IPS-NIHi11 (cell line): ENCODE results near the gene PHACTR3.

Experiments
- DNase-seq: peaks from one replicate; pipeline ENCODE4 v3.0.0; 2012; ENCODE audit warnings: mixed read lengths, low spot score

PHACTR3 gene

DNA sequence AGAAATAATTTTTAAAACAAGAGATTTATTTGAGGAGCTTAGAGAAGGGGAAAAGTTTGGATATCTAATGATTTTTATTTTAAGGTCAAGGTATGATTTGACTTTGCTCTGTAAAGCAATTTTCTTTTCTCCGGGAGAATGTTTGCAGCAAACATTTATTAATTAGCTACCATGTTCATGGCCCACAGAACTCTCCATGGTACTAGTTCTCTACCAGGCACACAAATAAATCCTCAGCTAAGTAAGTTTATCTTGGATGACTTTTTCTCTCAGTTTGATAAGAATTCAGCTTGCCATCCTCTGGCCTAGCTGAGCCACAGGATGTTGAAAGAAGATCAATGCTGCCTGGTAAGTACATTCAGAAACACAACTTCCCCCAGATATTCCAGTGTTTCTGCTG is 94.3 kb downstream of the PHACTR3 start:
- DNase-seq, result no peak

DNA sequence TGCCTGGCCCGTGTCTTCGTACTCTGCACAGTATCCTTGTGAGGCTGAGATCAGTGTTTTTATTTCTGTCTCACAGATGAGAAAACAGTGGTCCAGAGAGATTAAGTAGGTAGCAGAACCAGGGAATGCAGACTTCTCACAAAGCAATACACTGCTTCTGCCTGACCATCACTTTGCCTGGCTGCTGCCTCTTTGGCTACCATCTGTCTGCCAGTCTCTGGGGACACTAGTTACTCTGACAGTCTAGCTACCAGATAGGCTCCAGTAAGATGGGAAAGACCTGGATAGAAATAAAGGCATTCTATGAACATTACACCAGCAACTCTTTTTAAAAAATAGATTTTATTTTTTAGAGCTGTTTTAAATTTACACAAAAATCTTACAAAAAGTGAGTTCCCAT is 96.9 kb downstream of the PHACTR3 start:
- DNase-seq, result no peak

DNA sequence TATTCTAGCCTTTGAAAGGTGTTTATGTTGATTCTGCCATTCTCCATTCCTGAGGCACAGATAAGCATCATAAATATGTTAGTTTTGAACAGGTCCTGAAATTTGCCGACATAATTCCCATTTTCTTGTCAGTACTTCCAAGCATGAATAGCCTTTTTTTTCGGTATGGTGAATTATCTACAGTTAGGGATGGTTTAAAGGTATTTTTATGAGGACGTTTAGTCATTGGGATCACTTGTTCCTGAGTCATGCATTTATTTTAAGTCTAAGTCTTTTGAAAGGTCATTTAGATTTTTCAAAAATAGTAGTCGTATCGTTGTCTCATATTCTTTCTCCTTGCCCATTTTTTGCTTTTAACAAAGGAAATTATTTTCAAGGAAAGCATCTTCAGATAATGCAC is 98.7 kb downstream of the PHACTR3 start:
- no peak for DNase-seq

DNA sequence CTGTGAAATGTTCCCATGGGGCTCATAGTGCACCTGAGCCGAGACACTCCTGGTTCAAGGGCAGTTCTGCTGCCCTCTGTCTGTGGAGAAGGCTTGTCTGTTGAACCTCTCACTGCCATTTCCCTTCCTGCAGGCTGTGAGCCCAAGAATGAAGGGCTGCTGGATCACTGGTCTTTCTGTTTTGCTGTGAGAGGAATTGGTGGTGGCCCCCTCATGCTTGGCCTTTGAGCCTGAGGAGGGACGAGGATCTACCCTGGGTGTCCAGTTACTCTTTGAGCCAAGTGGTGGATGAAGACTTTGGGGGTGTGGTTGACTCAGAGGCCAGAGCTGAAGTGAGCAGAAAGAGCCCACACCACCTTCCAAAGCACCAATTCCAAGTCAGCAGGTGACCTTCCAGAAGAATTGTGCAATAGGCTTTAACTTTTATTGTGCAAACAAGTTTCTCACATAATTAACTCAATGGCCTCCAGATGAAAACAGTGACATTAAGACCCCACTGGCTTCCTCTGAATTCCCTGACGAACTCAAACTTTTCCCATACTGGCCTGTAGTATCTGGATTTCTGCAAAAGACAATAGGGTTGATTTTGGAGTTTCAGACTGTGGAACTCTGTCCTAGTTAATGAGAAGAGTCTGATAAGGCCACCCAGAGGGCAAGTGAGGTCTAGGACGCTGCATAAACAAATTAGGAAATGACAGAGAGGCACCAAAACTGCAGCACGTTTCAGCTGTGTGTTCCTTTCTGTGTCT is 101.5 kb downstream of the PHACTR3 start:
- peak; percentile 26 for DNase-seq

DNA sequence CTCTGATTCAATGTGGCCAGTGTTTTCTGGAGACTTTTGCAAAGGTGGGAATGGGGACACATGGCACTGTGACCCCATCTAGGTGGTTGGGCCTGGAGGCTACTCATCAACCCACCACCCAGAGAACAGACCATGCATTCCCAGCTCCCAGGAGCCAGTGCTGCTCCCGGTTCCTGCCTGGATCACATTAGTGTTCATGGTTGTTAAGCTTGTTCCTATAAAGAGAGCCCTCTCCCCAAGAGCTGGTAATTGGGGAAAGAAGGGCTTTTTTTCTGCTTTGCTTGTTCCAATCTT is 102.0 kb downstream of the PHACTR3 start:
- DNase-seq, result no peak

DNA sequence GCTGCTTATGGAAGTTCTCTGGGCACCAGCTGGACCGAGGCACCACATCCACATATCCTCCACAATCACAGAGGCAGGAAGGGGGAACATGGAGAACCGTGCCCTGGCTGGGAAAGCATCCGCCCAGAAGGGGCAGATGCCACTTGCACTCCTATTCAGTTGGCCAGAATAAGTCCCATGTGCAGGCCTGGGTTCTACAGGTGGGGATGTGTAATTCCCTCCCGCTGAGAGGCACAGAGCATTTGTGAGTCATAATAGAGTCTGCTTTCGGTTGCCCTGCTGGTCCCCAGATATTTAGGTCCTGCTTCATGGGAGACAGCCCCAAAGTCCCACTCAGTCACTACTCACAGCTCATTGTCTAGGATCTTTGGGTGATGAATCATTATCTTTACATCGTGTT is 104.0 kb downstream of the PHACTR3 start:
- no peak for DNase-seq

DNA sequence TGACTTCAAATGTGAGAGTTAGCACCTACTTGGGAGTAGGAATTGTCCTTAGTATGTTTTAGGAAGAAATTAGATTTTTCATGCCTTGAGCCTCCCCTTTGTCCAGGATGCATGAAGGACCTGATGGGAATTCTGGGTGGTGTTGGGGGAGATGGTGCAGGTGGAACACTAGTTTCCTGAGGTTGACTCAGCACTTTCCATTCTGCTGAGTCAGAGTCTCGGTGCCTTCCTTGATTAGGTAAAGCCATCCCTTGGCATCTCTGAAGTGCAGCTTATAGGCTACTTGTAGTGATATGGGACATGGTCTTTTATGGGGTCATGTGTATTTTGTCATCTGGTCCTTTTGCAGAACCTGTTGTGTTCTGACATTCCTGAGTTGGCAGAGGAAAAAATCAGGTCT is 105.3 kb downstream of the PHACTR3 start:
- DNase-seq, result no peak

DNA sequence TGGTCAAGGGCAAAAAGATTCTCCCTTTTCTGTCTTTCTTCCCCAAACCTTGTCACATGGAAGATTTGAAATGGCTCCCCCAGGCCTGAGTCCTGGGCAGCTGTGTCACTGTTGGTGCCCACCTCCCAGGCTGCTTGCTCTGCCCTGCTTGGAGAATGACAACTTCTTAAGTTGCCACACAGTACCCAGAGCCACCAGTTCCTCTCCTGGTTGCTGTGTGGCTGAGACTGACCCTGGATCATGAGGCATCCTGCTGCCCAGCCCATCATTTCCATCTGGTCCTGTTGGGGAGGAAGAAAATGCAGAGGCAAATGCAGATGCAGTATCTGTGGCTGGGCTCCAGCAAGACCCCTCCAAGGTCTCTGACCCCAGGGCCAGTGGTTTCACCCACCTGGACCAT is 113.7 kb downstream of the PHACTR3 start:
- no peak for DNase-seq

DNA sequence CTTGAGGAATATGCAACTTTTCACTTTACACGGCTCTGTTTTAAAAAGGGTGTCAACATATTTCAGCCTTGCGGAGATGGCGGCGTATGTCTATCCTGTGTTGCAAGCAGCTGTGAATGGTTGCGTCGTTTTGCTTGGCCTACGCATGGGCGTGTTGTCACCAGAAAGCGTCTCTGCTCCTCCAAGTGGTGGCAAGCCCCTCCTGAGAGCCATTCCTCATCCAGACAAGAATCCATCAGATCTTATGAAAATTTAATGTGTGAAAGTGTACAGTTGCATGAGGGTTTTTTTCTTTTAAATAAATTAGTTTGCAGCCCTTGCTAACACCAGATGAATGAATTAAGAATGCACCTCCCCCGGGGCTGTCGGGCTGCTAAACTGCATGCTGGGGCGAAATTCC is 114.4 kb downstream of the PHACTR3 start:
- no peak for DNase-seq

DNA sequence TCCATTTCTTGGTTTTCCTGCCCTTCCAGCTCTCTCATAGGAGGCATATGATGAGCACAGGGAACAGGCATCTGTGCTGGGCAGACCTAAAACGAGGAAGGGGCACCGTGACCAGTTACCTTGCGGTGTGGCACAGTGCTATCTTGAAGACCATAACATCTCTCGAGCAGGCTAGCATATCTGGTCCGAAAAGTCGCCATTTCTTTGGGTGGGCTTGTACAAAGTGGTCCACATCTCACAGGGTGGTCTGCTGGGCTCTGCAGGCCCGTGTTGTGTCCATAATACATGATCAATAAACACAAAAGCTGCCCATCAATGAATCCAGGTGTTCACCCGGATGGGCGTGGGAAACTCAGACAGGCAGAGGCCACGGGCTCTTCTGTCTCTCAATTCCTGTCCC is 115.7 kb downstream of the PHACTR3 start:
- DNase-seq, result no peak

DNA sequence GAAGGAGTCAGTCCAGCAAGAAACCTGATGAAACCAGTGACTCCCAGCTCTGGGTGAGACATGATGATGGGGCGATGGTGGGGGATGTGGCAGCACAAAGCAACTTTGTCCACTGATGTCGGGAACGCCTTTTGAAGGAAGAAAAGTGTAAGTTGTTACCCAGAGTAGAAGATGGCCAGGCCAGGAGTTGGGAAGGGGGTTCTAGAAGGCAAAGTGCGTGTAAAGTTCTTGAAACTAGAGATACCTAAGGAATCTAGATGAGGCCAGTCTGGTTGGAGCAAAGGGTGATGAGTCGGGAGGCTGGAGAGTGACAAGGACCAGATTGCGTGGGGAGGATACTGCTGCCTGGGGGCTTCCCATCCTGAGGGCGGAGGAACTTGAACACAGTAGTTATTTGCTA is 117.0 kb downstream of the PHACTR3 start:
- no peak for DNase-seq

DNA sequence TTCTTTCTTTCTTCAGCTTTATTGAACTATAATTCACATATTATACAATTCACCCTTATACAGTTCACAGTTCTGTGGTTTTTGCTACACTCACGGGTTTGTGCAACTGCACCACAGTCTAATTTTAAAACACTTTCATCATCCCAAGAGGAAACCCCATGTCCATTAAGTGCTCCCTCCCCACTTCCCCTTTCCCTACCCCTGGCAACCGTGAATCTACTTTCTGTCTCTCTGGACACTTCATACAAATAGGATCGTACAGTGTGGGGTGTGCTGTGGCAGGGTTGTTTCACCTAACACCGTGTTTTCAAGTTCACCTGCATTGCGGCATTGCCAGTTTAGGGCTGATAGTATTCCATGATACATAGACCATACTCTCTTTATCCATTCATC is 118.8 kb downstream of the PHACTR3 start:
- no peak for DNase-seq

DNA sequence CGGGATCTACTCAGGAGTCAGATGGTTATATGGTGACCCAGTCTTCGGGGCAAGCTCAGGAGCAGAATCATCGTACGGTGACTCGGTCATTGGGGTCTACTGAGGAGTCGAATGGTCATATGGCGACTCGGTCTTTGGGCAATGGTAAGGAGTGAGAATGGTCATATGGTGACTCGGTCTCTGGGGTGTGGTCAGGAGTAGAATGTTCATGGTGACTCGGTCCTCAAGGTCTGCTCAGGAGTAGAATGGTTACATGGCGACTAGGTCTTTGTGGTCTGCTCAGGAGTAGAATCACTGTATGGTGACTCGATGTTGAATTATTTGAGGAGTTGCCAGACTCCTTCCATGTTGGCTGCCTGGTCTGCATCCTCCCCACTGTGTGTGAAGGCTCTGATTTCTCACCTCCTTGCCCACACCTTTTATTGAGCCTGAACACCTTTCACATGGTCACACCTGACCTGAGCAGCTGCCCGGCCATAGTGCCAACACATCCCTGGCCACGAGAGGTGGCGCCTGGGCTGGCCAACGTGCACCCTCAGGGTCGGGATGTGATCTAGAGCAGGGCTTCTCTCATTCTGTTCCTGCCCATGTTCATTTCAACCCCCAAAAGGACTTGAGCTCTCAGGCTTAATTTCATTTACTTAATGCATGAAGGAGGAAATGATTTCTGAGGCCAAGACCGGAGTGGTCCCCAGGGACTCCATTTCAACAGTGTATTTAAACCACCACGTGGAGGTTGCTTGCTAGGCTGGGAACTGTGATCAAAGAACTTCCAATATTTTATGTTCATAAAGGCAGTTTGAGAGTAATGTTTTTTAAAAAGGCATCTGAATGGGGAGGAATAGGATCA is 119.5 kb downstream of the PHACTR3 start:
- DNase-seq, result no peak

DNA sequence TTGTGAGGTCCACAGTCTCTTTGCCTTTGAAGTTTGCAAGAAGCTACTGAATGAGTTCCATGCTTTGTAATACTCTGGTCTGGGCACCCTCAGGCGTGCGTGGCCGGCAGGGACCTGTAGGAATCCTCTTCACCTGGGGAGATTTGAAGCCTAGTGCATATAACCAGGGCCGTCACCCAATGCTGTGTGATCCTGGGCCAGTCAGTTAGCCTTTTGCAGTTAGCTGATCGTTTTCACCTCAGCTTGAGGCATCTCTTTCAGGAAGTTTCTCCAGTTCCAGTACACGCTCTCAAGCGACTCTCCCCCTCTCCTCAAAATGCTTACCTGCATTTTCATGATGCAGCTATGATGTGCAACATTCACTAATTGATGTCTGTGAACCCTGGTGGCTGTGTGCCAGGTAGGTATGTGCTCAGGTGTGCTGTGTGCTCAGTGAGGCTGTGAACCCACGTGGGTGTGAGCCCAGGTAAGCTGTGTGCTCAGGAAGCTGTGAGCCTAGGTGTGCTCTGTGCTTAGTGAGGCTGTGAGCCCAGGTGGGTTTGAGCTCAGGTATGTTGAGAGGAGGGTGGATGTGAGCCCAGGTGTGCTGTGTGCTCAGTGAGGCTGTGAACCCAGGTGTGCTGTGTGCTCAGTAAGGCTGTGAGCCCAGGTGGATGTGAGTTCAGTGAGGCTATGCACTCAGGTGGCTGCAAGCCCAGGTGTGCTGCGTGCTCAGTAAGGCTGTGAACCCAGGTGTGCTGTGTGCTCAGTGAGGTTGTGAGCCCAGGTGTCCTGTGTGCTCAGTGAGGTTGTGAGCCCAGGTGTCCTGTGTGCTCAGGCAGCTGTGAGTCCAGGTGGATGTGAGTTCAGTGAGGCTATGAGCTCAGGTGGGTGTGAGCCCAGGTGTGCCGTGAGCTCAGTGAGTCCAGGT is 120.4 kb downstream of the PHACTR3 start:
- no peak for DNase-seq

DNA sequence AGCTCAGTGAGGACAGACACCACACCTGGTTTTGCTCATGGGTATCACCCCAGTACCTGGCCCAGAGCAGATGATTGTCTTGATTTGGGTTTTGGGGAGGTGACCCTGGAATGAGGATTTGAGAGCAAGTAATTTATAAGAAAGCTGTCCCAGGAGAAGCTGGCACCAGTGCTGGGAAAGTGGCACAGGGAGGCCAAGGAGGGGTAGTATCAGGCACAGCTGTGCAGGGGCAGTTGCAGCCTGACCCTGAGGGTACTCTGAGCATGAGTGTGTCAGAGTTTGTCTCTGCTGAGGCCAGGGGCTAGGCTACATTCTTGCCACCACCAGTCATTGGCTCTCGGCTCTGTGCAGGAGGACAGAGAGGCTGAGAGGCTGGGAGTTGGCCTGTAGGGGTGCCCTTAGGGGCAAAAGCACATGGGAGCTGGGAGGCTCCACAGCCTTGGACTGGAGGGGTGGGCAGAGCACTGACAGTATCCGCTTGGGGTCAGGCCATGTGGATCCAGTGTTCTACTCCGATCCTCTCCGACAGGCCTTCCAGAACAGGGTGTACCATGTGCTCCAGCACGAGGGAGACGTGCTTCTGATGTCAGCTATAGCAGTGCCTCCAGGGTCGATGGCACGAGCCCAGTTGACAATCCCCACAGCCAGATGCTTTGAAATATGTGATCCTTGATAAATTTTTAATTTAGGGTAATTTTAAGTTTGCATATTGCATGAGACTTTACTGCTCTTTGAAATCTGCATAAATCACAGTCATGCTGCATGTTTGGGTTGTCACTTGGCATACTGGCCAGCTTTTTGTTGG is 121.3 kb downstream of the PHACTR3 start:
- no peak for DNase-seq

DNA sequence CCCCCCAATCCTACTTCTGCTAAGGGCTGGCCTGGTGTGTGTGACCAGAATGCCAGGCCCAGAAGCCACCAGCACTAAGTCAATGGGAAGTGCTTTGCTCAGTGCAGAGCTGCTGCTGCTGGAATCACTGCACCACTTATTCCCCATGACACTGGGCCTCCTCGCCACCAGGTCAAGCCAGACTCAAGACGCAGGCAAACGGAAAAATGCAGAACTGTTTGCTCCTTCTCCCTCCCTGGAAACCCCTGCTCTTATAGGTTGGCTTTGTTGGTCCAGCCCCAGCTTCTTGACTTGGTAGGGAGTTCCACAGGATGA is 121.9 kb downstream of the PHACTR3 start:
- DNase-seq, result no peak

DNA sequence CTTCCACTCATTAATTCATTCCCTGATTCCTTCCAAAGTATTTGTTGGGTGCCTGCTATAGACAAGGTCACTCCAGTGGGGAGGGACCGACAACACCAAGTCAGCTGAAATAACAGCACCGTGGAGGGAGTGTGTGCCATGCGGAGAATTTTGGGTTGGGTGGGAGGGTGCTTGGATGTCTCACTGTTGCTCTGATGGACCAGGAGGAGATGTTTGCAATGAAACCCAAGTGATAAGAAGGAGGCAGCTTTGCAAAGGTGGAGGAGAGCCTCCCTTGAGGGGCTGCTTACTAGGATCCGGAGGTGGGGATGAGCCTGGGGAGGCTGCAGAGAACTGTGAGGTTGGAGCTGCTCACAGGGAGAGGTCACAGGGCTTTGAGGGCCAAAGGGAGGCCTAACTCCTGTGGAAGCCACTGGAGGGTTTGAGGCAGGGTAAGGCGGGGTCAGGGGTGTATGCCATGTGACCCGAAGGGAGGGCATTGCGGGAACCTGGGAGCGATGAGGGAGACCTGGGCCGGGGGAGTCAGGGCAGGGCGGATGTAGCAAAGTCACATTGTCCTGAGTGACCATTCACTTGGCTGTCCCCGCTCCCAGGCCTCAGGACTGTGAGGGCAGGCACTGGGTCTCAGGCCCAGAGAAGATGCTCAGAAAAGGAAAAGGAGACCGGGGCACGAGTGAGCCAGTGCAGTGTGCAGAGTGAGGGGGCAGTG is 124.5 kb downstream of the PHACTR3 start:
- DNase-seq, result no peak

DNA sequence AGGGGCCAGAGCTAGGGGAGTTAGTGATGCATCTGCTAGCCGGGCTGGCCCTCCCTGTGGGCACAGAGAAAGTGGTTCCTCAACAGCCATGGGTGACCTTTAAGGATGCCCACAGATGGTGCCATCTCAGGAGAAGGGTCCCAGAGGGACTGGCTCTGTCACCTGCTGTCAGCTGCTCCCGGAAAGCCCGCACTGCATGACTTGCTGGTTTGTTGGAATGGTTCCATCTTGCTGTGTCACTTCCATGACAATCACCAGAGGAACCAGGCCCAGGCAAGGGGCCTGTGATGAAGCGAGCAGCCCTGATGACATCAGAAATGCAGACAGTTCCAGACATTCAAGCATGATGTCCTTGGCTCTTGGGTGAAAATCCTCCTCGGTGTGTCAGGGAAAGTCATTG is 125.2 kb downstream of the PHACTR3 start:
- no peak for DNase-seq

DNA sequence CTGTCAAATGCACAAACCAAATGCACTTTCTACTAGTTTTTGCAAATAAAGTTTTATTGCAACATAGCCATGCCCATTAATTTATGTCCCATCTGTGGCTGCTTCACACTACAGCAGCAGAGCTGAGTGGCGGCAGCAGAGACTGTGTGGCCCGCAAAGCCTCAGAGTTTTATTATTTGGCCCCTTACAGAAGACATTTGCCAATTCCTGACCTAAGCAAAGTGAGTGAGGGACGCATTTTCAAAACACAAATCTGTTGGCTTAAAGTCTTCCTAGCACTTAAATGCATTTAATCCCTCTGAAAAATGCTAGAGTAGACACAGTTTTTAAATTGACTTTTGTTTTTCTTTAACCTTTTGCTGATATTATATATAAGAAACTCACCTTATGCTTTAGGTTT is 126.4 kb downstream of the PHACTR3 start:
- DNase-seq, result no peak

DNA sequence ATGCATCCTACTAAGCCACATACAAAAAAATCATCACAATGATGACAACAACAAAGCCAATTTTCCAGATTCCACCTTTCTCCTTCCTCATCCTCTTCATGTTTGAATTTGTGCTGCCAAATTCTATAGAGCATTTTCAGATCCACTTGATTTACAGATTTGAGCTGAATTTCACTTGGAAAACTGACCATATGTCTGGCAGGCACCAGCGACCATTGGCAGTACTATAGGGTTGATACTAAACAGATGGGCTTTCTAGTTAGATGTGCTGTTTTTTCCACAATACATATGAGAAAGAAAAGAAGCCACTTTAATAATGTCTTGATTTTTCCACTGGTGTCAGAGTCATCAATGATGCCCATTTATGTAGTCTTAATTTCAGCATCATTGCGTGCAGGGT is 127.0 kb downstream of the PHACTR3 start:
- no peak for DNase-seq

DNA sequence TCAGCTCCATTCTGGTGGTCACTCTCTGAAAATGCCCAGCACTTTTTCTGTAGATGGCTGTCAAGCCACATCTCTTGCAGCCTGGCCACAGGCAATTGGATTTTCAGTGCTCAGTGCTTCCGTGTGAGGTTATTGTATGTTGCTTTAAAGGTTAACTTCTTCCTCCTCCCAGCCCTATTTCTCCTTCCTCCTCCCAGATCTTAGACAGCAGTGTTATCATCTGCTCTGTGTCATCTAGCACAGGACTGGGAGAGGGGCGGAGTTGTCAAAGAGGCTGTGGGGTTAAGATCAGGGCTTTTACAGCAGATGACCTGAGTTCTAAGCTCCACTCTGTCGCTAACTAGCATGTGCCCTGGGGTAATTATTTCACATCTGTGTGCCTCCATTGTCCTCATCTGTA is 129.0 kb downstream of the PHACTR3 start:
- no peak for DNase-seq

DNA sequence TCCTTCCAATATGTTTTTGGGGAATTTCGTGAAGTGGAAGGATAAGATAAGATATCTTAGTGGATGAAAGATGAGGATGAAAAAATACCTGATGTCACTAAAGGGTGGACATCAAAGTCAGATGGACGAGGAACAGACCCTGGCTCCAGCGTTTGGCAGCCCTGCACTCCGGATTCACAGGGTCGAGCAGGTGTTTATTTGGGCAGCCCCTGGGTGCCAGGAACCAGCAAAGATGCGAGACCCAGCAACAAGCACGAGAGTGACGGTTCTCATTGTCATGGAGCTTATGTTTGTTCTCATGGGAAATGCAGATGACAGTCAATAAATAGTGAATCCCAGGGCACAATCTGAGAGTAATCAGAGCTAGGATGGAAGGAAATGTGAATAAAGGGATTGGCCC is 131.1 kb downstream of the PHACTR3 start:
- DNase-seq, result no peak
